ENCODE measurements around the gene NFKBIB. TPM values are rescaled to one million over a fixed set of nuclear protein-coding genes. Genes with fewer than 3 reads are reported as not detected.

Gene NFKBIB
- total RNA-seq, 1 experiment from 2014 or later = 33.8 TPM

DNA sequence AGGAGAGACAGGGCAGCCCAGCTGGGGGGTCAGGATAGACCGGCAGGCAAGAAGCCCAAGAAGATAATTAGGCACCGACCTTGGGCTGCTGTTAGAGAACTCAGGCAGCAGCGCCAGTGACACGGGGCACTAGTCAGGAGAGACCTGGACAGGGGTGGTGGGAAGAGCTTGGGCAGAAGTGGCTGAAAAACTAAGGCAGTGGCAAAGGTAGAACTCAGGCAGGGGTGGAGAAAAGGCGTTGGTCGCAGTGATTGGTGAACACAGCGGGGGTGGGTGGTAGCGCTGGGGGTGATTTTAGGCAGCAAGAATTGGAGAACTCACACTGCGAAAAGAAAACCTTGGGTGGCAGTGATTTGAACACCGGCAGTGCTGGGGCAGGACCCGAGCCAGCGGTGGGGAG is 7.9 kb downstream of the NFKBIB start:
- H2BK12ac ChIP-seq (ENCODE audit: insufficient read length, low read depth, low read length) = no peak overlapping the region
- no peak overlapping the region for H3K56ac ChIP-seq (ENCODE audit: insufficient read length, low read depth, low read length)
- H4K8ac ChIP-seq (replicated peaks; ENCODE audit: insufficient read length, low read depth, low read length) = no peak overlapping the region
- H2BK5ac ChIP-seq (ENCODE audit: insufficient read length, low read length) = no peak overlapping the region
- no peak overlapping the region for H3K4me2 ChIP-seq (ENCODE audit: insufficient read depth, insufficient read length, low read length)
- H4K5ac ChIP-seq (ENCODE audit: insufficient read length, low read depth, low read length) = no peak overlapping the region
- WGBS (ENCODE audit: extremely low coverage, insufficient read length, low lambda C conversion rate) = no CpG with 5 or more reads among the region's 12 CpGs
- no peaks in the 10 kb centered on the region for H3K9me3 ChIP-seq (ENCODE audit: control insufficient read depth, low read depth, low read length)
- H3K27ac Mint-ChIP-seq = peak overlapping the region in 2 of 3 experiments; percentile 1 to 53; a peak in 4 of 7 replicates
- H3K4me1 ChIP-seq (ENCODE audit: insufficient read depth, low read length) = no peaks in the 10 kb centered on the region; the same call in 1 of the 2 replicates
- peaks cover 13 to 33% (median 28%) of the 10 kb centered on the region in 3 experiments; a peak in 6 of 7 replicates for H3K36me3 Mint-ChIP-seq (ENCODE audit: insufficient read depth in 1 of 3, low read depth in 3 of 3)
- no peaks in the 10 kb centered on the region for H3K79me2 ChIP-seq (ENCODE audit: insufficient read depth, low read length)
- no peak overlapping the region for H4K91ac ChIP-seq (ENCODE audit: insufficient read length, low read depth, low read length)
- no peak overlapping the region for H2AK5ac ChIP-seq (ENCODE audit: insufficient read length, low read length)
- no peak for DNase-seq
- no peaks in the 10 kb centered on the region for H3K79me1 ChIP-seq (ENCODE audit: insufficient read depth, low read depth, low read length, poor library complexity, severe bottlenecking)
- no peak overlapping the region for H3K14ac ChIP-seq (ENCODE audit: insufficient read depth, low read length)
- H2AFZ ChIP-seq (ENCODE audit: low read length) = no peak overlapping the region
- TF ChIP-seq, protein P1, sequence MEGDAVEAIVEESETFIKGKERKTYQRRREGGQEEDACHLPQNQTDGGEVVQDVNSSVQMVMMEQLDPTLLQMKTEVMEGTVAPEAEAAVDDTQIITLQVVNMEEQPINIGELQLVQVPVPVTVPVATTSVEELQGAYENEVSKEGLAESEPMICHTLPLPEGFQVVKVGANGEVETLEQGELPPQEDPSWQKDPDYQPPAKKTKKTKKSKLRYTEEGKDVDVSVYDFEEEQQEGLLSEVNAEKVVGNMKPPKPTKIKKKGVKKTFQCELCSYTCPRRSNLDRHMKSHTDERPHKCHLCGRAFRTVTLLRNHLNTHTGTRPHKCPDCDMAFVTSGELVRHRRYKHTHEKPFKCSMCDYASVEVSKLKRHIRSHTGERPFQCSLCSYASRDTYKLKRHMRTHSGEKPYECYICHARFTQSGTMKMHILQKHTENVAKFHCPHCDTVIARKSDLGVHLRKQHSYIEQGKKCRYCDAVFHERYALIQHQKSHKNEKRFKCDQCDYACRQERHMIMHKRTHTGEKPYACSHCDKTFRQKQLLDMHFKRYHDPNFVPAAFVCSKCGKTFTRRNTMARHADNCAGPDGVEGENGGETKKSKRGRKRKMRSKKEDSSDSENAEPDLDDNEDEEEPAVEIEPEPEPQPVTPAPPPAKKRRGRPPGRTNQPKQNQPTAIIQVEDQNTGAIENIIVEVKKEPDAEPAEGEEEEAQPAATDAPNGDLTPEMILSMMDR (conservative IDR thresholded peaks at IDR 0.05) = no peak
- no peak overlapping the region for H2BK120ac ChIP-seq (ENCODE audit: low read depth, low read length, poor library complexity, severe bottlenecking)
- H3K23me2 ChIP-seq (ENCODE audit: insufficient read length, low read depth, low read length, poor library complexity, severe bottlenecking) = no peaks in the 10 kb centered on the region
- no peak overlapping the region for H3K23ac ChIP-seq (ENCODE audit: insufficient read length, low read depth, low read length)
- no peak overlapping the region for H3T11ph ChIP-seq (ENCODE audit: low read length)
- H3K9me3 Mint-ChIP-seq = no peaks in the 10 kb centered on the region
- no peak overlapping the region for H3K18ac ChIP-seq (ENCODE audit: insufficient read length, low read depth, low read length)
- no peak overlapping the region; a peak in 1 of 5 replicates for H3K4me3 Mint-ChIP-seq
- no peak overlapping the region for H2BK20ac ChIP-seq (ENCODE audit: low read depth, low read length, poor library complexity, severe bottlenecking)
- no peak overlapping the region for H3K27ac ChIP-seq (ENCODE audit: insufficient read length, low read depth, low read length)
- no peak overlapping the region for H3K9ac ChIP-seq (ENCODE audit: extremely low read depth, insufficient read length, low read length)
- no peak overlapping the region for H3K4ac ChIP-seq (ENCODE audit: low read depth, low read length)
- H3K27me3 Mint-ChIP-seq (ENCODE audit: low read depth) = no peaks in the 10 kb centered on the region; the same call in none of the 2 replicates
- no peaks in the 10 kb centered on the region for H4K20me1 ChIP-seq (ENCODE audit: control insufficient read depth, insufficient read depth, insufficient read length)
- peaks cover 3 to 4% of the 10 kb centered on the region in 2 experiments; a peak in 3 of 4 replicates for H3K4me1 Mint-ChIP-seq
- H3K27me3 ChIP-seq (ENCODE audit: insufficient read depth, low read length) = no peaks in the 10 kb centered on the region
- H2BK15ac ChIP-seq (ENCODE audit: low read depth, low read length) = no peak overlapping the region
